GM19397 (cell line): Measurements from ENCODE around the gene SRSF9.
"Not testable (repeated sequence)": the region's sequence is repeated elsewhere in the genome, so short reads cannot be mapped to it uniquely, and the experiment has no call there.

ENCODE experiments used
- ATAC-seq: cut with Tn5 transposase; IDR thresholded peaks from one replicate; pipeline ENCODE4 v1.9.1; 2021; ENCODE audit warnings: mild to moderate bottlenecking, moderate library complexity; ENCODE audit not compliant: unreplicated experiment

SRSF9 gene, protein sequence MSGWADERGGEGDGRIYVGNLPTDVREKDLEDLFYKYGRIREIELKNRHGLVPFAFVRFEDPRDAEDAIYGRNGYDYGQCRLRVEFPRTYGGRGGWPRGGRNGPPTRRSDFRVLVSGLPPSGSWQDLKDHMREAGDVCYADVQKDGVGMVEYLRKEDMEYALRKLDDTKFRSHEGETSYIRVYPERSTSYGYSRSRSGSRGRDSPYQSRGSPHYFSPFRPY

DNA sequence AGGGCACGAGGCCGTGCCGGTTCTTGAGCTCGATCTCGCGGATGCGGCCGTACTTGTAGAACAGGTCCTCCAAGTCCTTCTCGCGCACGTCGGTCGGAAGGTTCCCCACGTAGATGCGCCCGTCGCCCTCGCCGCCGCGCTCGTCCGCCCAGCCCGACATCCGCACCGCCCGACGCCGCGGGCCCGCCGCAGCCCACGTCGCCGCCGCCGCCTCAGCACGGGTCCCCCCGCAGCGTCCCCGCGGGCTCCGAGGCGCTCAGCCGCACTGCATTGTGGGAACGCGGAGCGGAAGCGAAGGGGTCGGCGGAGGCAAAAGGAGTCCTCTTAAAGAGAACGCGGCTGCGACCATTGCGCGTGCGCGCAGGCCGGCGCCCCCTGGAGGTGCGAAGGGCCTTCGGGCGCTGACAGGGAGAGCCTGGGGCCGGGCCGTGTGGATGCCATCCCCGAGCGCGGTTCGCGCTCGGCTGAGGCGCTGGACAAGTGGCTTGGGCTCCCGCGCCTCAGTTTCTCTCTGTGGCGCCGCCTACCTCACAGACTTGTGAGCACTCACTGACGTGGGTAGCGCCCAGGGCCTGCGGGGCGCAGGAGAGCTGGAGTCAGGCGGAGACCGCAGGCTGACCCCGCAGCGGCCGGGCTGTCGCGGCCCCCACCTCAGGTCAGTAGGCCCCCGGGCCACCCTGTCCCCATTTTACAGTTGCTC, at the start of gene SRSF9:
Gene SRSF9, minus strand, starts transcription at position 299 of the 700 bp plus-strand sequence. Its CDS starts 139 bp downstream, at position 160.
- peak; percentile 83 for ATAC-seq

DNA sequence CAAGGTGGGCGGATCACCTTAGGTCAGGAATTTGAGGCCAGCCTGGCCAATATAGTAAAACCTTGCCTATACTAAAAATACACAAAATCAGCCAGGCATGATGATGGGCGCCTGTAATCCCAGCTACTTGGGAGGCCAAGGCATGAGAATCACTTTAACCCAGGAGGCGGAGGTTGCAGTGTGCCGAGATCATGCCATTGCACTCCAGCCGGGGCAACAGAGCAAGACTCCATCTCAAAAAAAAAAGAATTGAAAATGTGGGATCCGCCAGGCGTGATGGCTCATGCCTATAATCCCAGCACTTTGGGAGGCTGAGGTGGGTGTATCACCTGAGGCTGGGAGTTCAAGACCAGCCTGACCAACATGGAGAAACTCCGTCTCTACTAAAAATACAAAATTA, 49.8 kb upstream of the SRSF9 start:
- not testable (repeated sequence) for ATAC-seq

GRCh38 chr12:120515496-120515895, 45.9 kb upstream of the SRSF9 start:
- no peak for ATAC-seq

DNA sequence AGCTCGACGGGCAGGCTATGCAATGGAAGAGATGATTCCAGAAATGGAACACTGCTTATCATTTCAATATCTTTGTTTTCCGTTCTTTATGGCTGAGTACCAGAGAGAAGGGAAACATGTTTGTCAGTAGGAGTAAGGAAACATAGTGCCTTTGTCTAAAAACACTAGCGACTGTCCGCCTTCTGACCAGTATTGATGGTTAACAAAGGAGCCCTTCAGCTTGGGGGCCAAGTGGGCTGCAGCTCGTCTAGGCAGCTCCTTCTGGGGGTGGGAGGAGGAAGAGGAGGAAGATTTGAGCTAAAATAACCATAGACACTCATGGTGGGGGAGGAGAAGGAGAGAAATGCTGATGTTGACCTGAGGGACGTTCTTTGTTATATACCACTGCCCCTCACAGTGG, 44.5 kb upstream of the SRSF9 start:
- no peak for ATAC-seq

GRCh38 chr12:120508537-120508936, 39.0 kb upstream of the SRSF9 start:
- ATAC-seq: no peak

DNA sequence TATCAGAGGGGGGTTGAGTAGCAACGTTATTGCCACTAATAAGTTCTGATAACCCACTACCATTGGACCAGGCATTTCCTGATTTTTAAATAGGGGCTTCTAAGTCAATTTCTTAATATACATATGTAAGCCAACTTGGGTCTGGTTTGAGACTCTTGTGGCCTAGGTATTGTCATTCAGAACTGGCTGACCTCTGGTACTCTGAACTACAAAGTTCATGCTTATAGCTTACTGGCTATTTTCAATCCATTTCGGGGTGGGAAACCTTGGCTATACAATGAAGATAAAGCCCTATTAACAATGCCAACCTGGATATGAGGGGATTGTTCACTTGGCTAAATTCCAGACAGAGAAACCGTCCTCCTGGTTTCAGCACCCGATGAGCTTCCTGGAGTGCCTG, 35.0 kb upstream of the SRSF9 start:
- ATAC-seq: no peak

DNA sequence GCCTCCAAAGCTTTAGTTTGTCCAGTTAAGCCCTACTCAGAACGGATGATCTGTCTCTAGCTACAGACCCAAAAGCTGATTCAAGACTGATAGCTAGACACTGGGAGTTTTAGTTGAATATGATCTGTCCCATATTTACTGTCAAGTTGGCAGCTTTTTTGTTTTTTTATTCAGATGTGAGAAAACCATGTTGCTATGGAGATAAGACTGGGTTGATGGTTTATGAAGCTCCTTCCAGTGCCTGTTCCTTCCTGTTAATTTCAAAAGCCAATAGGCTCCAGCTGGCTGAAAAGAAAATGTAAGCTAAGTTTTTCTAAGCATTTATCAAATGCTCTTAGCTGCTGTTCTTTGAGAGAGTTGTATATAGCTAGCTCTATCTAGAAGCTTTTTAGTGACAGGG, 31.0 kb upstream of the SRSF9 start:
- no peak for ATAC-seq

DNA sequence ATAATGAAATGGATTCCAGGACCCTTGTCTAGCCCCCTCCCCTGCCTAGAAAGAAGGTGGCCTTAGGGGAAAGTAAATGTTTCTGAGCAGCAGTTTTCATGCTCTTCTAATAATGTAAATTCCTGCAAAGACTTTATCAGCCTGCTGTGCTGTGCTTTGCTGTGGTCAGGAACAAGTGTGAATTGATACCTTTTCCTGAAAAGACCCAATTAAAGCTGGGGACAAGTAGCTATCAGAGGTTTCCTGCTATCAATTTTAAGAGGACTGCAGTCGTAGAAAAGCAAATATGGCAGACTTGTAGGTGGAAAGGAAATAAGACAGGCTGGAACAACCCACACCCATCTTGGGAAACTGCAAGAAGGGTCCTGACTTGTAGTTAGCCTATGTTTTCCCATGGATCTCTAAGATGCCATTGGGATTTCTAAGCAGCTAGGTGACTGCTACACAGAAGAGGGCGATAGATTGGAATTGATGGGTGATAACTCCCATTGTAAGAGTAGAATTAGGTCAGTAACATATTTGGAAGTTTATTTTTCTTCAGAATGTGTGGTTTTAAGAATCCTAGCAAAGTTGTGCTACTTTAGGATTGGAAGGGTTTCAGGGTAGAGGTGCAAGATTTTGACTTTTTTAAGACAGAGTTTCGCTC, 29.4 kb upstream of the SRSF9 start:
- ATAC-seq: no peak

- no peak for ATAC-seq
Measured at GRCh38 chr12:120497524-120498150, 28.1 kb upstream of the SRSF9 start.

DNA sequence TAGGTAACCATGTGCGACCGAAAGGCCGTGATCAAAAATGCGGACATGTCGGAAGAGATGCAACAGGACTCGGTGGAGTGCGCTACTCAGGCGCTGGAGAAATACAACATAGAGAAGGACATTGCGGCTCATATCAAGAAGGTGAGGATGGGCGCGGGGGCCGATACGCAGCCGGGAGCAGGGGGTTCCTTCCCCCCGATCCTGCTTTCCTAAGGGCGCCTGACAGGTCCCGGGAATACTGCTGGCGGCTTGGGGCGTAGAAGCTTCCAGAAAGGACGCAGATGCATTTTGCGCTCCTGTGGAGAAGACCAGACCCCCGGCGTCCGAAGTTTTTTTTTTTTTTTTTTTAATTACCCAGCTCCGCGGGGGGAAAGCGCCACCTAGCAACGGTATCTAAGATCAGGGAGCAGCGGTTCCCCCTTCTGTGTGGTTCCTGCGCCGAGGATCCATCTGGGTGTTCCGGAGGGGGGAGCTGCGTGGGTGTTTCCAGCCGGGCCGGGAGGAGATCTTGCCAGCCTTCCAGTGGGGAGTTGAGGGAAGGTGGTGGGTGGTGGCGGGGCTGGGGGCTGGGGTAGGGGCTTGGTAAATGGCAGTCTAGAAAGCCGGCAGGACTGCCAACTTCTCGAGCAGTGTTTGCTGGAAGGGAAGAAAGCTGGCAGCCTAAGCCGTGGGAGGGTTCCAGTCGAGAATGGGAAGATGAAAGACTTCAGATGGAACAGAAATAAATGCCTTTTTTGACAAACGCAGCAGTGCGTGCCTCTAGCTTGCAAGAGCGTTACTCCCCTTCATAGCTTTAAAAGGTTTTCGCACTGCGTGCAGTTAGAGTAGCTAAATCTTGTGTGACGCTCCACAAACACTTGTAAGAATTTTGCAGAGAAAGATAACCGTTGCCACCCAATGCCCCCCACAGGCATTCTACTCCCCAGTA, 27.1 kb upstream of the SRSF9 start:
- no peak for ATAC-seq

GRCh38 chr12:120495731-120496412, 26.3 kb upstream of the SRSF9 start, which contains the start of gene DYNLL1:
Gene DYNLL1 (plus strand): TSS chr12:120496113. CDS start chr12:120496422, 309 bp downstream.
- peak; percentile 95 for ATAC-seq

- ATAC-seq: no peak
Measured at GRCh38 chr12:120495186-120495730, 25.7 kb upstream of the SRSF9 start.

- ATAC-seq: no peak
Measured at GRCh38 chr12:120490833-120491512, 21.4 kb upstream of the SRSF9 start.

GRCh38 chr12:120490325-120490724, 20.8 kb upstream of the SRSF9 start:
- no peak for ATAC-seq

GRCh38 chr12:120489018-120489417, 19.5 kb upstream of the SRSF9 start:
- no peak for ATAC-seq

- no peak for ATAC-seq
Measured at GRCh38 chr12:120488057-120488640, 18.6 kb upstream of the SRSF9 start.

GRCh38 chr12:120487552-120487951, 18.0 kb upstream of the SRSF9 start:
- ATAC-seq: not testable (repeated sequence)
